G401 (cell line): ENCODE results near the gene SCLY. TPM values are rescaled to one million over a fixed set of nuclear protein-coding genes. Genes with fewer than 3 reads are reported as not detected.

Experiments
- DNase-seq: peaks from one replicate; pipeline ENCODE4 v3.0.0-alpha.2; 2015; ENCODE audit warnings: low spot score
- in situ Hi-C: cut with HindIII; loops from 2 replicates; pipeline ENCODE4 v1.10.0; 2016; ENCODE audit warnings: low sequenced_read_pairs, mixed read lengths
- total RNA-seq: library from RNA; depleted of rRNA; stranded (reverse); fragments of >200 nt; shearing (Covaris generic); gene quantifications from 2 replicates; pipeline ENCODE4 v1.2.3, GENCODE V29; 2014

The SCLY gene
- total RNA-seq, 1 experiment from 2014 or later = 42.8 TPM

DNA sequence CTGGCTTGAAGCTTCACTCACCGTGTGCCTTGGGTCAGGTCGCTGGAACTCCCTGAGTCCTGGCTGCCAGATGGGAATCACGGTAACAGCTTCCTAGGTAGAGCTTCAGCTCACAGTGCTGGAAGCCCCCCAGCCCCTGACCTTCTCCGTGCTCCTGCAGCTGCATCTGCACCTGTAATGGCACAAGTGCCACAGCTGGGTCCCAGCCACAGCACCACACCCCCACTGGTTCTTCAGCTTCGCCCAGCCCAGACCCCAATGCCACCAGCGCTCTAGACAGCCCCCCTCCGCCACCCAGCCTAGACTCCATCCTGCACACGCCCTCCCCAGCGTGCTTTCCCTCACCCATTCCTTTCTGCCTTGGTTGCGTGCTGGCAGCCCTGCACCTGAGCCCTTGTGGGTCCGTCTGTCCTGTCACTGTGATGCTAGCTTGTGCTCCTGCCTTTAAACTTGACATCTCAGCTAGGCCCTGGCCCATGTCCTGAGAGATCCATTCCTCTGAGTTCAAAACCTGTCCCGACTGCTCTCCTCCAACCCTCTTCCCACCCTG is 31.8 kb downstream of the SCLY start:
- in situ Hi-C loops = no loop called here

DNA sequence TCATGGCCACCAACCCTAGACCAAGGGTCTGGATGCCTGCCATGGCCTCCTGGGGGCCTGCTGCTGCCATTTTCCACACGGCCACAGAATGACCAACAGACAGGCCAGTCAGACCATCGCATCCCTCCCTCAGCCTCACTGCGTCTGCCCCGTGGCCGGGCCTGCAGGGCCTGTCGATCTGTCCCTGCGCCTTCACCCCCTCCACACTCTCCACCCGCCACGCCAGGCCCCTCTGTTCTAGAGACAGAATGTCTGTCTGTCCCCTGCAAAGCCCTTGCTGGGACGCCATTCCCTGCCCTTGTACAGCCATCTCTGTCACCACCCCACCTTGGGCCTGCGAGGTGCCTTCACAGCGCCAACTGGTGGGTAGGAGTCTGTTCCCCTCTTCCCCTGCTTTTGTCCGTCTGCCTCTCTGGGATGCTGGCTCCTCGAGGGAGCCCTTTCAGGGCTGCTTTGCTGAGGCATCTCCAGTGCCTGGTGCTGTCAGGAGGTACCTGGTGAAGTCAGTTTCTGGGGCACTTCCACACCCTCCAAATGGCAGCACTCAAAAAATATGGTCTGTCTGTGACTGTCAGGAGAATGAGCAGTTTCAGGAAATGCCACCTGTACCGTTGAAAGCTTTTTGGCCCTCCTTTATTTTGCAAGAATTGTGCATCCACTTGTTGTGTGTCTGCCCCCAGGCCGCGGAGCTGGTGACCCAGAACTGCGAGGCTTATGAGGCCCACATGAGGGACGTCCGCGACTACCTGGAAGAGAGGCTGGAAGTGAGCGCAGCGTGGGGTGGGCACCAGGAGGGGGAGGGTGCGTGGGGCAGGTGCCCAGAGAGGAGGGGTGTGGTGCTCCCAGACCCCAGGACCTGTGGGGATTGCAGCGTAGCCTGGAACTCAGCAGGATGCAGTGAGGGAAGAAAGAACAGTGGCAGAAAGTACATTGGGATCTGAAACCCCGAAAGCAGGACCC is 32.7 kb downstream of the SCLY start:
- no peak for DNase-seq
- in situ Hi-C loops = no loop called here

More for the DNA sequence above, 31.8 kb downstream of the SCLY start:
- DNase-seq = no peak

GRCh38 chr2:238094438-238095022 is 33.7 kb downstream of the SCLY start:
- no peak for DNase-seq
- in situ Hi-C loops = no loop called here

- in situ Hi-C loops = no loop called here
- DNase-seq = no peak
These were observed 34.3 kb downstream of the SCLY start for GRCh38 chr2:238095143-238095542.

GRCh38 chr2:238096311-238097011 is 35.7 kb downstream of the SCLY start:
- peak; percentile 99 for DNase-seq
- in situ Hi-C loops = no loop called here

GRCh38 chr2:238097201-238097987 is 36.6 kb downstream of the SCLY start:
- no peak for DNase-seq
- in situ Hi-C loops = no loop called here

DNA sequence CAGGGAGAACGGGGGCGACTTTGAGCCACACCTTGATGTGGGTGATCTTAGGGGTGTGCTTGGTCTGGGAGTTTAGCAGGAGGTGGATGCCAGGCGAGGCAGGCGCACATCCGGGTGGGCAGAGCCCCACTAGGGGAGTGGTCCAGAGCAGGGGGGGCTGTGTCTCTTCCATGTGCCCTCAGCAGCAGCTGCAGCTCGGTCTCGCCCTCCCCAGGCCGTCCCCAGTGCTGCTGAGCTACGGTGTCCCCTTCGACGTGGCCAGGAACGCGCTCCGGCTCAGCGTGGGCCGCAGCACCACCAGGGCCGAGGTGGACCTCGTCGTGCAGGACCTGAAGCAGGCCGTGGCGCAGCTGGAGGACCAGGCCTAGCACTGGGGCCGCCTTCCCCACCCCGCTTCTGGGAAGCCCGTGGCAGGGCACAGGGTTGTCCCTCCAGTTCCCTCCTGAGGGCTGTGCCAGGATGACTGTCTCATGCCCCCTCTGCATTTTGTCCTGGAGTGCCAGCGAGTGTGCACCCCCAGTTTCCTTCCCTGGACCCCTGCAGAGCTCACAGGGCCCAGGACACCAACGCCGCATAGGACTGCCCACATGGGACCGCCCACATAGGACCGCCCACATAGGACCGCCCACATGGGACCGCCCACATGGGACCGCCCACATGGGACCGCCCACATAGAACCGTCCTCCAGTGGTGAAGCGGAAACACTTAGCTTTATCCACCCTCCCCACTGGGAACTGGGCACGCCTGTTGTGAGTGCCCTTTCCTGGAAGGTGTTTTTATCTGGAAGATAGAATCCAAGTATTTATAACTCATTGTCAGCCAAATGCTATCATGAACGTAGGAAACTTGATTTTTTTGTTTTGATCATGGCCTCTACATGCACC is 37.4 kb downstream of the SCLY start:
- in situ Hi-C loops = no loop called here

DNA sequence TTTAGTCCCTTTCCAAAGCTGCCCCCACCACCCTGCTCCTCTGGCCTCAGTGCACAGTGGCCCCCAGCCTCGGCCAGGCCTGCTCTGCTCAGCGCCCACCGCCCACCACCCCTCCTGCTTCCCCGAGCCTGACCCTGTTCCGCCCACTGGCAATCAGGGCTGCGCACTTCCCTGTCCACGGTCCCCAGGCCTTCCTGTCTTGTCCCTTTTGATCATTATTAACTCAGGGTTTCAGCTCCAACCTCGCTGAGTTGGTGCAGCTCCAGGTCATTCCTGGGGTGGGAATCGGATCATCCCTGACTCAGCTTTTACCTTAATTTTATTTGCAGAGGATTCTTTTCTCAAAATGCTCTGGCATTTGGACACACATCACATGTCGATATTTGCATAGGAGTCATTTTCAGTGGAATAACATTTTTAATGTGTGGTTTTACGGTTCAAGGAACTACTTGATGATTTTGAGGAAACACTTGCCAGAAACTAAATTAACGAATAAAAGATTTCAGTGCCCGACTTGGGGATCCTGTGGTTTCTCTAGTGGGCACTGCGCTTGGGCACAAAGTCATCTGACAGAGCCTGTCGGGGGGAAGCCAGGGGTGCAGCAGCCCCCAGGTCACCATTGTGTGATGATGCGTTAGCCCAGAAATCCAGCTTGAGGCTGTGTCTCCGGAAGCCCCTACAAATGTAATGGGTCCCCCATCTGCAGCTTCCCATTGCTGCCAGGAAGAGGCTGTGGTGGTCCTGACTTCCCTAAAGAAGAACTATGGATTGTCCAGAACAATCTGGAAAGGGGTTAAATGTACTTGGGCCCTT is 38.3 kb downstream of the SCLY start:
- in situ Hi-C loops = no loop called here
- DNase-seq = no peak

More for the DNA sequence above, 37.4 kb downstream of the SCLY start:
- DNase-seq = no peak

DNA sequence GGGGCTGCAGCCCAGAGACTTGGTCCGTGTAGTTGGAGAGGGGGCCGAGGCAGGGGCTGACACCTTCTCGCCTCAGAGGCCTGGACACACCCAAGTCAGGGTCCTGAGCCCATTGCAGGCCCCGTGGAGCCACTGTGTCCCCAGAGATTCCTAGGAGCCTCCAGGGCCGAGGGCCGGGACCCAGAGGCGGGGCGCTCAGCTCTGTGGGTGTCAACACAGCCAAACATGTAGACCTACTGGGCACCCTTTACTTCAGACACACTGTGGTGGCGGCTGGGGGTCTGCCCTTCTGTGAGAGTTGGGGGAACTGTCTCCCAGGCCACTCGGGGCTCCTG is 38.9 kb downstream of the SCLY start:
- no peak for DNase-seq
- in situ Hi-C loops = no loop called here

DNA sequence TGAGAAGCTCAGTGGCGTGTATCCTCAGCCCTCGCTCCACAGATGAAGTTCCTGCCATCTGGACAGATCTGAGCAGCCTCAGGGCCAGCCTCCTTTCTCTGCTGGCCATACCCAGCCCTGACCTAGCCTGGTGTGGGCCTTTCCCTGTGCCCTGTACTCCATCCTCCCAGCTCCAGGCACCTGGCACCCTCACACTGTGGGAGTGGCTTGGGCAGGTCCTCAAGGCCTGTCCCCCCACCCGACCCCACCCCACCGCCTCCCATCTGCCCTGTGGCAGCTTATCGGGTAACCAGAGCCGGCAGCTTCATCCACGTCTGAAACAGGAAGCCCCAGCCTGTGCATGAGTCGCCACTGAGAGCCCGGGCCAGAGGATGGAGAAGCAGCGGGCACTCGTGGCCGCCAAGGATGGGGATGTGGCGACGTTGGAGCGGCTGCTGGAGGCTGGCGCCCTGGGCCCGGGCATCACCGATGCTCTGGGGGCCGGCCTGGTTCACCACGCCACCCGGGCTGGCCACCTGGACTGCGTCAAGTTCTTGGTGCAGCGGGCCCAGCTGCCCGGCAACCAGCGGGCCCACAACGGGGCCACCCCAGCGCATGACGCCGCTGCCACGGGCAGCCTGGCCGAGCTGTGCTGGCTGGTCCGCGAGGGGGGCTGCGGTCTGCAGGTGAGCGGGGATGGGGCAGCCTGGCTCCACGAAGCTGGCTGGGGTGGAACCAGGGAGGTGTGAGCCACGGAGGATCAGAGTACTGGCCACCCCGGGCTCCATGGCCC is 39.4 kb downstream of the SCLY start, which contains the start of gene ESPNL:
ESPNL (plus strand) TSS at position 292 of the 772 bp plus-strand sequence; CDS start at position 372, 80 bp downstream.
- no peak for DNase-seq
- in situ Hi-C loops = no loop called here

DNA sequence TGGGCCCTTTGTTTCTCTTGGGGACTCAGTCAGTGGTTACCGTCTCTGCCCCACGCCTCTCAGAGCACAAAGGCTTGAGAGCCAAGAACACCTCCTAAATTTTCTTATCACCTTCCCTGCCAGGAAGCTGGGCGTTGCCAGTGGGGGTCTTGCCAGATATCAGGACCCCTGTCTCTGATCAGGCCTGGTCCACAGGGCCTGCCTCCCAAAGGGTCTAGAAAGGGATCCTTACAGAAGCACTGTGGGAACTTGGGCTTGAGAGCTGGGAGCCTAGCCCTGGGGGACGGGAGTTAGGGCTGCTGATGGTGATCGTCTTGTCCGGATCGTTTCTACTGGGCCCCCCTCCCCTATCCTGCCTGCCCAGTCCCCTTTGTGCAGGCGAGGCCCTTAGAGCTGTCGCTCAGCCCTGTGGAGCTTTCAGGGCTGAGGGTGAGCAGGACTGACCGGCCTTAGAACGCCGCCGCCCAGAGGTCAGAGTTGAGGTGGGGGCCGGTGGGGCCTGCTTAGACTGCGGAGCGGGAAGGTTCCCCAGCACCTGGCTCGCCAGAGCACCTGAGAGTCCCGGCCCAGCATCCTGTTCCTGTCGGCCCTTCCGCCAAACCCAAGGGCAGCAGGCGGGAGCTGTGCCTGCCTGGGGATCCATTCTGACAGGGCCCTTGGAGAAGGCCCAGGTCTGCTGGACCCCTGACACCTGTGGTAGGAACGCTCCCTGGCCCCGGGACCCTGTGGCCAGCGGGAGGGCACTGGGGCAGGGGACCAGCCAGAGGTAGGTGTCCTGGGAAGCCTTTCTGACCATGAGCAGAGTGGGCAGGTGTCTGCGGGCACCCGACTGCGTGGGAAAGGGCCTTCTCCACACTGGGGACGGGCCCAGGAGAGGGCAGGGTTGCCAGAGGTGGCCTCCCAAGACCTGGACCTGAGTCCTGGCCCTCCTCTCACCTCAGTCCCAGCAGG is 40.3 kb downstream of the SCLY start:
- no peak for DNase-seq
- in situ Hi-C loops = no loop called here

- DNase-seq = peak; percentile 54
- in situ Hi-C loops = no loop called here
These were observed 41.4 kb downstream of the SCLY start for GRCh38 chr2:238101891-238102841.

- in situ Hi-C loops = no loop called here
- DNase-seq = no peak
These were observed 42.1 kb downstream of the SCLY start for GRCh38 chr2:238102865-238103264.

DNA sequence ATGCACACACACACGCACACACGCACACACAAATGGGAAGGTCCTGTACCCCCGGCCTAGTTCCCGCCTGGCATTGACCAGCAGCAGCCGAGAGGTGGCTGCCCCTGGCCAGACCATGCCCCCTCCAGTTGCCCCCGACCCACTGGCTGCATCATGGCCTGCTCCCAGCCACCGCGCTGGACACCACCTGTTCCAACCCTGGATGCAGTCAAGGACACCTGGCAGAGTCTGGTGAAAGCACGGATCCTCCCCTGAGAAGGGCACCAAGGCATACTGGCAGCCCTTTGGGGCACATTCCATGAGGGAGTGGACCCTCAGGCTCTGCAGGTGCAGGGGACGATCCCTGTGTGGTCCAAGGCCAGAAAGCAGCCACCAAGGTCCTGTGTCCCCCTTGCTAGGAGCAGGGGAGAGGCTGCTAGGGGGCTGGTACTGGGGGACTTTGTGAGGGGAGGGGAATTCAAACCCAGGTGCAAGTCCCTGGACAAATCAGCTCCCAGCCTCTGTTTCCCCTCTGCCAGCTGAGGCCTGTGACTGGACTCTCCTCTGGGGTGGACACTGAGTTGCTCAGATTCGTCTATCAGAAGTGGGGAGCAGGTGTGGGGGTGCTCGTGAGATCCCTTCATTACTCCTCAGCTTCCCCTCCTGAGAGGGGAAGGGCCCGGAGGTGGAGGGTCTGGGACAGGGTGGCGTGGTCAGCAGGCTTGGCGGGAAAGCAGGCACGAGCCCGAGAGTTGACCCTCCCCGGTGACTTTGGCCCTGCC is 42.8 kb downstream of the SCLY start:
- no peak for DNase-seq
- in situ Hi-C loops = no loop called here
